HG02571 (cell line): ENCODE data around the gene SPTAN1.
"Not testable (repeated sequence)": the region's sequence is repeated elsewhere in the genome, so short reads cannot be mapped to it uniquely, and the experiment has no call there.

Experiments
- ATAC-seq: cut with Tn5 transposase; IDR thresholded peaks from one replicate; pipeline ENCODE4 v1.9.1; 2021; ENCODE audit warnings: mild to moderate bottlenecking, moderate library complexity; ENCODE audit not compliant: unreplicated experiment

The SPTAN1 gene

GRCh38 chr9:128657344-128657704 lies 104.9 kb downstream of the SPTAN1 start:
- ATAC-seq, result no peak

- no peak for ATAC-seq
These were observed 105.4 kb downstream of the SPTAN1 start for GRCh38 chr9:128657796-128658195.

- ATAC-seq, result not testable (repeated sequence)
These were observed 114.1 kb downstream of the SPTAN1 start for GRCh38 chr9:128666481-128666941.

- ATAC-seq, result no peak
These were observed 117.4 kb downstream of the SPTAN1 start for GRCh38 chr9:128669786-128670185.

- ATAC-seq, result no peak
These were observed 123.0 kb downstream of the SPTAN1 start for GRCh38 chr9:128675382-128675781.

GRCh38 chr9:128677794-128678193 lies 125.4 kb downstream of the SPTAN1 start:
- ATAC-seq, result no peak
